Measurements from ENCODE around the gene TSTD1.

TSTD1 gene

DNA sequence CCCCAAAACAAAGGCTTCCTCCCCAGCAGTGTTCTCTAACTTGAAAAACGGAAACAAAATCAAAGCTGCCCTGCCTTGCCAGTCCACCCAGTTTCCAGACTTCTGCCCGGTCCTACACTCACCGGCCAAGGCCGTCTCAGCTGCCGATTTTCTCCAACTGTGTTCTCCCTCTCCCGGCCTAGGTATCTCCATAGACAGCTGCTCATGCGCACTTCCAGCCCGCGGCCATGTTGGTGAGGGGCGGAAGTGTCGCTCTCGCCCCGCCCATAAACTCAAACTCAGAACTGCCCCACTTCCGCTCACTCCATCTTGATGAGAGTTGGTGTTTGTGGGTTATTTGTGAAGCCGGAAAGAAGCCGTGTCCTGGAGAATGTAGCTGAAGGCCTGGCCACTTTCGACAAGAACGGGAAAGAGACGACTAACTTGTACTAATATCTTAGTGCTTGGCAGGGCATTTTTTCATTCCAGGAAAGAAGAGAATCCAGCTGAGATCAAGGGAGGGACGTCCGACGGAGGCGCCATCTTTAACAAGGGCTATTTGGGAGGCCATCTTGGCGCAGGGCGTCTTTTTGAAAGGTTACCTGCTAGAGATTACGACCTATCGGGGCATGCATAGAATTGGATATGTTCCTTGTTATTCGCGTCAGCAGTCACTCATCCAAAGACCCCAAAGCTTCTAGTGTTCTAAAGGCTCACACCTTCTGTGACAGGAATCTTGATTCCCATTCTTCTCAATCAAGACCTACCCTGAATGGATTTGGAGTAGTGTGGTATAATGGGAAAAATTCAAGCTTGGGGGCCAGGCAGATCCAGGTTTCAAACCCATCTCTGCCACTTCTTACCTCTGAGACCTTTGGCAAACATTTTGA is 7.2 kb upstream of the TSTD1 start, which contains the start of gene USF1:
Gene USF1 (minus strand): TSS at position 242 of the 869 bp plus-strand sequence. CDS start 2,702 bp downstream, outside the sequence.
- peak within 1 kb of the TSS; percentile 97 for H3K4me3 ChIP-seq (ENCODE audit: control insufficient read depth, low read depth, low read length)
- DNase-seq (ENCODE audit: low read depth): peak; percentile 94
- TF ChIP-seq, protein P1, sequence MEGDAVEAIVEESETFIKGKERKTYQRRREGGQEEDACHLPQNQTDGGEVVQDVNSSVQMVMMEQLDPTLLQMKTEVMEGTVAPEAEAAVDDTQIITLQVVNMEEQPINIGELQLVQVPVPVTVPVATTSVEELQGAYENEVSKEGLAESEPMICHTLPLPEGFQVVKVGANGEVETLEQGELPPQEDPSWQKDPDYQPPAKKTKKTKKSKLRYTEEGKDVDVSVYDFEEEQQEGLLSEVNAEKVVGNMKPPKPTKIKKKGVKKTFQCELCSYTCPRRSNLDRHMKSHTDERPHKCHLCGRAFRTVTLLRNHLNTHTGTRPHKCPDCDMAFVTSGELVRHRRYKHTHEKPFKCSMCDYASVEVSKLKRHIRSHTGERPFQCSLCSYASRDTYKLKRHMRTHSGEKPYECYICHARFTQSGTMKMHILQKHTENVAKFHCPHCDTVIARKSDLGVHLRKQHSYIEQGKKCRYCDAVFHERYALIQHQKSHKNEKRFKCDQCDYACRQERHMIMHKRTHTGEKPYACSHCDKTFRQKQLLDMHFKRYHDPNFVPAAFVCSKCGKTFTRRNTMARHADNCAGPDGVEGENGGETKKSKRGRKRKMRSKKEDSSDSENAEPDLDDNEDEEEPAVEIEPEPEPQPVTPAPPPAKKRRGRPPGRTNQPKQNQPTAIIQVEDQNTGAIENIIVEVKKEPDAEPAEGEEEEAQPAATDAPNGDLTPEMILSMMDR (conservative IDR thresholded peaks at IDR 0.05; ENCODE audit: control insufficient read depth, insufficient read depth, low read depth, low read length): no peak

DNA sequence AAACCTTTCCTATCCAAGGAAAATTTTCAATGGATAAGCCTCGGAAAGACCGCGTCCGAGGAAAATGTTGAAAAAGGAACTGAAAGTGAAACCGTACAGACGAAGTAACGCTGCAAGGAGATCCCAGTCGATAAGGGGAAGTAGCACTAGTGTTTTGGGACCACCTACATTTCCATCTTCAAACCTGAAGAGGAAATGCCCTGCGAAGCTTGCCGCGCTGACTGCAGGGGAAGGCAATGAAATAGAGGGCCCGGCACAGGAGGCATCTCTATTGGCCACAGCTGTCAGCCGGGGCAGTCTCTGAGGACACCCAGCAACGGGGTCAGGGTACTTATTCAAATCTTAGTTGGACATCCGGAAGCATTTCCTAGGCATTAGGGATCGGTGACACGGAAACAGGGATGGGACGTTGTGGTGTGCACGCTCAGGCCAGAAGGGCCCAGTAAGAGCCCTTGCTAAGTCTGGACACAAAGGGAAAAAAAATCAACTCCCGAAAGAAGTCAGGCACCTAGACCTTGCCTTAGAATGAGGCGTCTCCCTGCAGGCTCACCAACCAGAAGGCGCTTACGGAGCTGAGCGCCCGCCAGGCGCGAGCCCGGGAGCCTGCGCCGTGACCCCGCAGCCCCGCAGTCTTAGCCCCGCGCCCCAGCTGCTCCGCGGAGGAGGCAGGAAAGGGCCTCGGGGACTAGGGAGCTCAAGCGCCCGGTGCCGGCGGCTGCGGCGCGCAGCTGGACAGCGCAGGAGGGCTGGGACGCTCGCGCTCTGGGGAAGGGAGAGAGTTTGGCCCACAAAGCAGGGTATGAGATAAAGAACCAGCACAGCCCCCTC is 6.4 kb upstream of the TSTD1 start:
- TF ChIP-seq, protein P1 (conservative IDR thresholded peaks at IDR 0.05; ENCODE audit: control insufficient read depth, insufficient read depth, low read depth, low read length): no peak
- H3K4me3 ChIP-seq (ENCODE audit: control insufficient read depth, low read depth, low read length): peak overlapping the region; percentile 97
- DNase-seq (ENCODE audit: low read depth): peak; percentile 55

DNA sequence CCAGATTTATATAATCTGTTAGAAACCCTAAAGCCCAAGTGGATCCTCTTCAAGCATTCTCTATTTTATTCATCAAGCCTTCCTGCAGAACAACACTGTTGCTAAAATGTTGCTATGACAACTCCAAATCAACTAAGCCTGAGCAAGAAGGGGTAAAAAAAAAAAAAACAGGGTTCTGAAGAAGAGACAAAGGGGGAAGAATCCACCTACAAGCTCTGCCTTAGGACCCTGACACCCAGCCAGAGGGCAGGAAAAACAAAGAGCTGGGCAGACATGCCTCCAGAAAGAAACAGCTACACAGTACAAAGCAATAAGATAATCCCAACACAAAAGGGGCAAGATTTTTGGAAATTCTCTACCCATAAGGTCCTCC is 5.8 kb upstream of the TSTD1 start:
- TF ChIP-seq, protein P1 (conservative IDR thresholded peaks at IDR 0.05; ENCODE audit: control insufficient read depth, insufficient read depth, low read depth, low read length): no peak
- H3K4me3 ChIP-seq (ENCODE audit: control insufficient read depth, low read depth, low read length): peak overlapping the region; percentile 97
- no peak for DNase-seq (ENCODE audit: low read depth)

DNA sequence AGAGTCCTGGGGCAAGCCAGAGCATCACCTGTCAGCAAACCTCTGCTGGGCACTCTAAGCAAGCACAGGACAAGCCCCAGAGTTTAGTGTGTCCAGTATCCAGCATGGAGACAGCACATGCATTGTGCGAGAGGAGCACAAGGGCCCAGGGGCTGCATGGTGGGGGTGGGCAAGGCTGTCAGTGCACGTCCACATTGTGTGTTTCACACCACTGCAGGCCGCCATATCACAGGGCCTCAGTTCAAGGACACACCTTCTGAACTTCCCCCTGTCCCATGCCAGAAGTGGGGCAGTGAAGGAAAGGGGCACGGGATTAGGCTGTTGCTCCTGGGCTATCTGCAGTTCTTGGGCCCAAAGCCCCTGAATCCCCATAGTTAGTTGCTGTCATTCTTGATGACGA is 782 bp upstream of the TSTD1 start:
- TF ChIP-seq, protein P1 (conservative IDR thresholded peaks at IDR 0.05; ENCODE audit: control insufficient read depth, insufficient read depth, low read depth, low read length): no peak
- no peak overlapping the region for H3K4me3 ChIP-seq (ENCODE audit: control insufficient read depth, low read depth, low read length)
- DNase-seq (ENCODE audit: low read depth): no peak

DNA sequence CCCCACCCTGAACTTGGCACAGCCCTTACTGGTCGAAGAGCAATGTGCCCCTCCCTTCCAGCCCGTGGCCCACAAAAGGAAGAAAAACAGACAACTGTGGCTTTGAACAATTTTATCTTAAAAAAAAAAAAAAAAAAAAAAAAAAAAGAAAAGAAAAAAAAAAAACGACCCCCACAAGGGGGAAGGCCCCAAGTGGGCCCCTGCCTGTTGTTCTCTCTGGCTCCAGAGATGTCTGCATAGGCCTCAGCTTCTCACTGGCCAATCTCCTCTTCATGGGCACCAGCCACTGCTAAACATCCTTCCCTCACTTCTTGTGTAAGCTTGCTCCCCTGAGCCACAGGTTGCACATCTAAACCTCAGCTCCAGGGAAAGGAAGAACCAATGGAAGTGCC is 386 bp upstream of the TSTD1 start:
- H3K4me3 ChIP-seq (ENCODE audit: control insufficient read depth, low read depth, low read length): no peak overlapping the region
- DNase-seq (ENCODE audit: low read depth): no peak
- TF ChIP-seq, protein P1 (conservative IDR thresholded peaks at IDR 0.05; ENCODE audit: control insufficient read depth, insufficient read depth, low read depth, low read length): no peak

DNA sequence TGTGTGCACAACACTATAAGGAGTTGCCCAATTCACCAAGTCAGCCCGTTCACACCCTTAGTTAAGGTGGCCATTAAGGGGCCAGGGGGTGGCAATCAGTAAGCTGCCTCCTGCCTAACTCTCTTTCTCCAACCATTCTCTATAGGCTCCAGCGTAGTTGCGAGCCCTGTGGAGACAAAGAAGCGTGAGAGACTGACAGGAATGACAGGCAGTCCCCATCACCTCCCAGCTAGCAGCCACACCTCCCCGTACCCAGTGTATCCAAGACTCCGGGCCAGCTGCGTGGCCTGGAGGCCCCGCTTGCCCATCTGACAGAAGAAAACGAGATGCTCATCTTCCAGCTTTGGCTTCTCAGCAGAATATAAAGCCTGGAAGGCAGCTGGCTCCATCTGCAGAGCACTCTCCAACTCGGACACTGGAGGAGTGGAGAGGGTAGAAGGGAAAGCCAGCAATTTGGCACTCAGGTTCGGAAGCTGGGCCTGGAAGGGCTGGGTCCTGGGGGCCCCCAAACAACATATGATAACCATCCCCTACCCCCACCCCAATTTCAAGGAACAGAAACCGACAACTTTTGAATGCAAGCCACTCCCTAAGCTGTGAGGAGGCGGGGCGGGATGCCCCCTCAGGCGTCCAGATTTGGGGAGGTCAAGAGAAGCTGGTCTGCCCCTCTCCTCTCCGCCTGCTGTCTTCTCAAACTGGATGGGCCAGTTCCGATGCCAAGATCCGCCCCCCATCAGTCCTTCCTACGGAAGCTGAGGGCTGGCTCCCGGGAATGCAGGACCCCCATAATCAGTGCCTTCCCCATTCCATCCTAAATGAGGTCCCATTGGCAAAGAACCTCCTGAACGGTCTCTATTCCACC is 872 bp downstream of the TSTD1 start:
- no peak for DNase-seq (ENCODE audit: low read depth)
- TF ChIP-seq, protein P1 (conservative IDR thresholded peaks at IDR 0.05; ENCODE audit: control insufficient read depth, insufficient read depth, low read depth, low read length): no peak
- peak overlapping the region; percentile 42 for H3K4me3 ChIP-seq (ENCODE audit: control insufficient read depth, low read depth, low read length)
